Colonic mucosa (tissue), 4 donors: ENCODE results near the gene TSHZ2. TPM values are rescaled to one million over a fixed set of nuclear protein-coding genes. Genes with fewer than 3 reads are reported as not detected.

Source experiments
- DNase-seq: peaks from one replicate; pipeline ENCODE4 v3.0.0-alpha.2; 2020
- H3K27ac ChIP-seq: fragments of 200-600 bp; one replicate; pipeline ENCODE4 v1.8.0; 2021
- H3K27me3 ChIP-seq: fragments of 200-600 bp; one replicate; pipeline ENCODE4 v1.8.0; 2021
- H3K36me3 ChIP-seq: fragments of 200-600 bp; one replicate; pipeline ENCODE4 v1.8.0; 2021
- H3K4me1 ChIP-seq: fragments of 200-600 bp; one replicate; pipeline ENCODE4 v1.8.0; 2021; ENCODE audit warnings: mild to moderate bottlenecking
- H3K4me3 ChIP-seq: fragments of 200-600 bp; one replicate; pipeline ENCODE4 v1.8.0; 2021
- H3K9ac ChIP-seq, 2 donors: one replicate each; pipeline ENCODE4 v1.7.0; 2013; ENCODE audit warnings: control low read depth in 2 of 2, low read depth in 2 of 2, low read length in 2 of 2
- H3K9me3 ChIP-seq: fragments of 200-600 bp; one replicate; pipeline ENCODE4 v1.8.0; 2021
- CTCF ChIP-seq: fragments of 200-600 bp; IDR thresholded peaks from one replicate; pipeline ENCODE4 v1.8.0; 2022; ENCODE audit warnings: antibody characterized with exemption, mild to moderate bottlenecking
- intact Hi-C: fragments of 100-400 bp; cut with DNase I; formaldehyde crosslinking; loops from one replicate; pipeline ENCODE4 v1.14.1; 2022
- total RNA-seq, 2 donors: library from RNA; stranded (reverse); fragmentation: NEBNext Ultra II Directional in 1 of 2; extraction: Animal tissue kit (Norgen Biotek cat#: 25700) in 1 of 2; gene quantifications; one replicate each; pipeline ENCODE4 v1.2.1, GENCODE V29; 2021
- donor health status: healthy.
- donor health status: DM: no; HTN: no; CAD: no.
- donor health status: DM: no; HTN: no; CAD: no.

The TSHZ2 gene
- total RNA-seq, 2 donors from 2014 or later: 2.1 to 3.1 TPM

GRCh38 chr20:53342429-53342828 lies 370.3 kb downstream of the TSHZ2 start:
- no peak overlapping the region for H3K27ac ChIP-seq
- no peaks in the 10 kb centered on the region for H3K4me1 ChIP-seq
- intact Hi-C loops: no loop called here
- H3K27me3 ChIP-seq: no peaks in the 10 kb centered on the region
- no peak overlapping the region for H3K4me3 ChIP-seq
- no peak for TF ChIP-seq CTCF
- no peaks in the 10 kb centered on the region for H3K36me3 ChIP-seq
- DNase-seq: no peak
- no peak overlapping the region for H3K9ac ChIP-seq
- H3K9me3 ChIP-seq: no peaks in the 10 kb centered on the region

GRCh38 chr20:53343448-53343847 lies 371.3 kb downstream of the TSHZ2 start:
- H3K9ac ChIP-seq: no peak overlapping the region
- H3K9me3 ChIP-seq: no peaks in the 10 kb centered on the region
- intact Hi-C loops: no loop called here
- no peaks in the 10 kb centered on the region for H3K4me1 ChIP-seq
- H3K4me3 ChIP-seq: no peak overlapping the region
- no peaks in the 10 kb centered on the region for H3K36me3 ChIP-seq
- TF ChIP-seq CTCF: no peak
- no peaks in the 10 kb centered on the region for H3K27me3 ChIP-seq
- H3K27ac ChIP-seq: peak overlapping the region; percentile 33
- peak; percentile 78 for DNase-seq

GRCh38 chr20:53344891-53345290 lies 372.7 kb downstream of the TSHZ2 start:
- intact Hi-C loops: no loop called here
- no peaks in the 10 kb centered on the region for H3K27me3 ChIP-seq
- H3K27ac ChIP-seq: no peak overlapping the region
- H3K9me3 ChIP-seq: no peaks in the 10 kb centered on the region
- no peaks in the 10 kb centered on the region for H3K4me1 ChIP-seq
- H3K9ac ChIP-seq: no peak overlapping the region
- H3K36me3 ChIP-seq: no peaks in the 10 kb centered on the region
- H3K4me3 ChIP-seq: no peak overlapping the region
- no peak for DNase-seq
- no peak for TF ChIP-seq CTCF

- TF ChIP-seq CTCF: no peak
- DNase-seq: no peak
- no peaks in the 10 kb centered on the region for H3K9me3 ChIP-seq
- no peak overlapping the region for H3K4me3 ChIP-seq
- intact Hi-C loops: no loop called here
- H3K36me3 ChIP-seq: no peaks in the 10 kb centered on the region
- no peak overlapping the region for H3K9ac ChIP-seq
- no peak overlapping the region for H3K27ac ChIP-seq
- no peaks in the 10 kb centered on the region for H3K4me1 ChIP-seq
- H3K27me3 ChIP-seq: no peaks in the 10 kb centered on the region
These were observed 373.6 kb downstream of the TSHZ2 start for GRCh38 chr20:53345536-53346334.

GRCh38 chr20:53346335-53346648 lies 374.1 kb downstream of the TSHZ2 start:
- no peak for DNase-seq
- Histone ChIP-seq H3K27me3 (no peaks in the 10 kb centered on the region), H3K27ac (no peak overlapping the region), H3K9me3 (no peaks in the 10 kb centered on the region), H3K9ac (no peak overlapping the region), H3K4me3 (no peak overlapping the region), H3K4me1 (no peaks in the 10 kb centered on the region), H3K36me3 (no peaks in the 10 kb centered on the region)
- intact Hi-C loops: no loop called here
- TF ChIP-seq CTCF: no peak
